Astrocyte (in vitro differentiated cells and primary cell): ENCODE data around the gene MSLN. TPM values are rescaled to one million over a fixed set of nuclear protein-coding genes. Genes with fewer than 3 reads are reported as not detected.

Experiments used
- DNase-seq: peaks from one replicate; pipeline ENCODE4 v3.0.0-alpha.2; 2010; ENCODE audit warnings: low read depth
- FAIRE-seq: peaks from 2 replicates; lab custom pipeline; 2011; peaks lifted over from hg19 to GRCh38; lab: Jason Lieb, UNC
- H2AFZ ChIP-seq: 2 replicates; pipeline ENCODE4 v1.6.0; 2012; ENCODE audit warnings: low read depth, low read length, inconsistent platforms
- H3K27ac ChIP-seq: 2 replicates; pipeline ENCODE4 v1.5.1; 2011; ENCODE audit warnings: low read depth, low read length, inconsistent platforms
- H3K27me3 ChIP-seq: 2 replicates; pipeline ENCODE4 v1.6.0; 2011; ENCODE audit warnings: low read length, inconsistent platforms; ENCODE audit not compliant: insufficient read depth
- H3K36me3 ChIP-seq: 2 replicates; pipeline ENCODE4 v1.5.1; 2011; ENCODE audit warnings: low read length, inconsistent platforms; ENCODE audit not compliant: insufficient read depth
- H3K4me1 ChIP-seq: 2 replicates; pipeline ENCODE4 v1.5.1; 2011; ENCODE audit warnings: low read length, inconsistent platforms; ENCODE audit not compliant: insufficient read depth
- H3K4me2 ChIP-seq: 2 replicates; pipeline ENCODE4 v1.6.0; 2012; ENCODE audit warnings: low read length, inconsistent platforms
- H3K4me3 ChIP-seq: 2 replicates; pipeline ENCODE4 v1.5.1; 2011; ENCODE audit warnings: low read depth, mild to moderate bottlenecking, low read length, inconsistent platforms; ENCODE audit not compliant: insufficient read depth
- H3K79me2 ChIP-seq: 2 replicates; pipeline ENCODE4 v1.6.0; 2012; ENCODE audit warnings: mild to moderate bottlenecking, low read length, inconsistent platforms; ENCODE audit not compliant: insufficient read depth
- H3K9ac ChIP-seq: 2 replicates; pipeline ENCODE4 v1.6.0; 2012; ENCODE audit warnings: mild to moderate bottlenecking, low read length, inconsistent platforms
- H3K9me3 ChIP-seq: 2 replicates; pipeline ENCODE4 v1.5.1; 2012; ENCODE audit warnings: low read depth, mild to moderate bottlenecking, low read length, inconsistent platforms; ENCODE audit not compliant: insufficient read depth
- H4K20me1 ChIP-seq: 2 replicates; pipeline ENCODE4 v1.6.0; 2012; ENCODE audit warnings: low read length, inconsistent platforms; ENCODE audit not compliant: insufficient read depth
- H3K27ac Mint-ChIP-seq: one replicate; pipeline ENCODE4 v1.8.0; 2021; ENCODE audit warnings: mild to moderate bottlenecking, mixed read lengths; ENCODE audit not compliant: unreplicated experiment
- H3K27me3 Mint-ChIP-seq: one replicate; pipeline ENCODE4 v1.8.0; 2021; ENCODE audit warnings: low read depth, mixed read lengths; ENCODE audit not compliant: unreplicated experiment
- H3K36me3 Mint-ChIP-seq: one replicate; pipeline ENCODE4 v1.8.0; 2021; ENCODE audit warnings: low read depth, mixed read lengths; ENCODE audit not compliant: unreplicated experiment
- H3K4me1 Mint-ChIP-seq: one replicate; pipeline ENCODE4 v1.8.0; 2021; ENCODE audit warnings: low read depth, mixed read lengths; ENCODE audit not compliant: unreplicated experiment
- H3K4me3 Mint-ChIP-seq: one replicate; pipeline ENCODE4 v1.8.0; 2021; ENCODE audit warnings: mild to moderate bottlenecking, moderate library complexity, mixed read lengths; ENCODE audit not compliant: unreplicated experiment
- H3K9me3 Mint-ChIP-seq: one replicate; pipeline ENCODE4 v1.8.0; 2021; ENCODE audit warnings: mild to moderate bottlenecking, mixed read lengths; ENCODE audit not compliant: unreplicated experiment
- CTCF ChIP-seq: IDR thresholded peaks from 2 replicates; pipeline ENCODE4 v1.5.1; 2011; ENCODE audit warnings: low read depth, mild to moderate bottlenecking, inconsistent platforms, low read length, moderate library complexity; ENCODE audit not compliant: insufficient read depth
- EZH2 ChIP-seq: IDR thresholded peaks from 2 replicates; pipeline ENCODE4 v1.6.1; 2012; ENCODE audit warnings: mild to moderate bottlenecking, low read length, inconsistent platforms; ENCODE audit not compliant: insufficient read depth
- total RNA-seq: library from RNA; stranded (reverse); gene quantifications from 2 replicates; pipeline ENCODE4 v1.2.1, GENCODE V29; 2021

MSLN gene
- total RNA-seq, 1 donor from 2014 or later: not detected

DNA sequence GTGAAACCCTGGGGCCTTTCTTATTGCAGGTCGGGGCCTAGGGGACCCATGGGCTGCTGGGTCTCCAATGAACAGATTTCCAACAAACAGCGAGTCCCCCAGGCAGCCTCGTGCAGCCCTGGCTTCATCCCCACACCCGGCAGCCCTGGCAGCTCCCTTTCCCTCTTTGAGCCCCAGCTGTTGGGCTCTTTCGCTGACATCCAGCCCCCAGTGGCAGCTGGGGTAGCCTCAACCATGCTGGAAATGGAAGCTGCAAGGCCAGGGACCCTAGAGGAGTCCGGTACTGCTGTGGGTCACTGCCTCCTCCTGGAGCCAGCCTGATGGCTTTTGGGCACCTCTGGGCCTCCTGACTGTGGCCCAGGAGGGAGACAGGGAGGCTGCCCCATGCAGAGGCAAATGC, 21.7 kb downstream of the MSLN start:
- FAIRE-seq (no peak), DNase-seq (no peak)
- Histone ChIP-seq H3K9ac (no peak overlapping the region), H3K36me3 (no peaks in the 10 kb centered on the region), H4K20me1 (peaks cover 25% of the 10 kb centered on the region), H3K4me2 (no peak overlapping the region), H3K4me3 (no peak overlapping the region), H3K9me3 (no peaks in the 10 kb centered on the region), H2AFZ (no peak overlapping the region), H3K79me2 (peaks cover 13% of the 10 kb centered on the region), H3K27me3 (no peaks in the 10 kb centered on the region), H3K27ac (no peak overlapping the region), H3K4me1 (peaks cover 19% of the 10 kb centered on the region)
- Mint-ChIP-seq H3K4me3 (no peak overlapping the region), H3K9me3 (no peaks in the 10 kb centered on the region), H3K4me1 (peaks cover 4% of the 10 kb centered on the region), H3K27ac (no peak overlapping the region), H3K36me3 (no peaks in the 10 kb centered on the region), H3K27me3 (peaks cover 9% of the 10 kb centered on the region)
- TF ChIP-seq CTCF (no peak), EZH2 (no peak)

- Mint-ChIP-seq H3K27ac (no peak overlapping the region), H3K36me3 (no peaks in the 10 kb centered on the region), H3K4me1 (peaks cover under 1% of the 10 kb centered on the region), H3K9me3 (no peaks in the 10 kb centered on the region), H3K27me3 (peaks cover 9% of the 10 kb centered on the region), H3K4me3 (no peak overlapping the region)
- H3K4me3 ChIP-seq: no peak overlapping the region
- H3K9me3 ChIP-seq: no peaks in the 10 kb centered on the region
- H3K79me2 ChIP-seq: peaks cover 20% of the 10 kb centered on the region
- H3K36me3 ChIP-seq: no peaks in the 10 kb centered on the region
- no peak for DNase-seq
- no peak overlapping the region for H3K27ac ChIP-seq
- TF ChIP-seq EZH2 (no peak), CTCF (no peak)
- no peak overlapping the region for H3K9ac ChIP-seq
- no peak for FAIRE-seq
- no peaks in the 10 kb centered on the region for H3K27me3 ChIP-seq
- H4K20me1 ChIP-seq: peaks cover 31% of the 10 kb centered on the region
- H3K4me2 ChIP-seq: no peak overlapping the region
- H2AFZ ChIP-seq: no peak overlapping the region
- peaks cover 21% of the 10 kb centered on the region for H3K4me1 ChIP-seq
Measured at GRCh38 chr16:782766-783403, 22.4 kb downstream of the MSLN start.

GRCh38 chr16:783404-784161, 23.0 kb downstream of the MSLN start:
- peaks cover 9% of the 10 kb centered on the region for H3K27me3 Mint-ChIP-seq
- no peak overlapping the region for H3K4me3 Mint-ChIP-seq
- DNase-seq: no peak
- no peak overlapping the region for H3K27ac ChIP-seq
- H3K9me3 Mint-ChIP-seq: no peaks in the 10 kb centered on the region
- TF ChIP-seq EZH2: no peak
- no peak for TF ChIP-seq CTCF
- H3K36me3 ChIP-seq: no peaks in the 10 kb centered on the region
- no peak overlapping the region for H3K4me3 ChIP-seq
- H3K27ac Mint-ChIP-seq: no peak overlapping the region
- H3K27me3 ChIP-seq: no peaks in the 10 kb centered on the region
- H3K9me3 ChIP-seq: no peaks in the 10 kb centered on the region
- no peaks in the 10 kb centered on the region for H3K36me3 Mint-ChIP-seq
- H3K9ac ChIP-seq: no peak overlapping the region
- H3K79me2 ChIP-seq: peaks cover 24% of the 10 kb centered on the region
- no peaks in the 10 kb centered on the region for H3K4me1 Mint-ChIP-seq
- no peak overlapping the region for H2AFZ ChIP-seq
- H3K4me1 ChIP-seq: peaks cover 16% of the 10 kb centered on the region
- no peak for FAIRE-seq
- peaks cover 31% of the 10 kb centered on the region for H4K20me1 ChIP-seq
- no peak overlapping the region for H3K4me2 ChIP-seq
